GM21576 (cell line): ENCODE data around the gene KPNA6.

Experiments
- ATAC-seq: cut with Tn5 transposase; IDR thresholded peaks from one replicate; pipeline ENCODE4 v1.9.1; 2021; ENCODE audit warnings: mild to moderate bottlenecking, moderate library complexity; ENCODE audit not compliant: unreplicated experiment

The KPNA6 gene

DNA sequence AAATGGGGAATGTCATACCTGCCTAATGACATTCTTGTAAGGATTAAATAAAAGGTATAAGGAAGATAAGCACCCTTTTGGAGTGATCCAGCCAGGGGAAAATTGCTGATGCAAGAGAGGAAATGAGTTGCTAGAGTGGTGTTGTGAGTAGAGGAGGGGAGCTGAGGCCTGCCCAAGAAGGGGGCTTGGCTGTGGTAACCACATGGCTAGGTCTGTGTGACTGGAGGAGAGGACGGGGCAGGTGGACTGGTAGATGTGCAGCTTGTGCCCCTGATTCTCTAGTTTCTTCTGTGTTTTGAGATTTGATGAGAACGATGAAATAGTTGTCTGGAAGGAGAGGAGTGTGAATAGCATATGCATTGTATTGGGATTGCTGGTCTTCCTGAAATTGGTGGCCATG, 78.2 kb downstream of the KPNA6 start:
- ATAC-seq = no peak

DNA sequence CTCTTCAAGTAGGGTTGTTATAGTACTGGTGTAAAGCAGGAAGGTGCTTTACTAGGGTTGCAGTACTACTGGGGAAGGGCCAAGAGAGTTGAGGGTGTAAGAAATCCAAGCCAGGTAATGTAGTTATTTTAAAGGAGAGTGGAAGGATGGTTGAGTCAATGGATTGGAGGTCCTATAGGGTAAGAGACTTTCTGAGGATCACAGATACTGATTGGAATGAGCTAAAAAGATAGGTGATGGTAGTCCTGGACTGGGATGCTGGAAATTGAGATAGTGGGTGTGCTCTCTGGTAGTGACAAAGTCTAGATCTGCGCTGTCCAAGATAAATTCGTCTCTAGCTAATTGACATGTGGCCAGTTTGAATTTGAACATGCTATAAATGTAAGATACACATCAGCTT, 78.6 kb downstream of the KPNA6 start:
- no peak for ATAC-seq

DNA sequence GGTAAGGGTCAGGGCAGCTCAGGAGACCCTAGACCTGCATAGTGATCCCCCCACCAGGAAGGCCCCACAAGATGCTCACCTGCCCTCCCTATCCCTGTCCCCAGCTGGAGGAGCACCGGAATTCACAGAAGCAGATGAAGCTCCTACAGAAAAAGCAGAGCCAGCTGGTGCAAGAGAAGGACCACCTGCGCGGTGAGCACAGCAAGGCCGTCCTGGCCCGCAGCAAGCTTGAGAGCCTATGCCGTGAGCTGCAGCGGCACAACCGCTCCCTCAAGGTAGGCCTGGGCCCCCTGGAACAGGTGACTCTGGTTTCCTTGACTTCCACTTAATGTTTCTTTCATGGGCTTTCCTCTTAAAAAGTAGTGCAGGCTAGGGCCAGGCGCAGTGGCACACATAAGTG, 80.0 kb downstream of the KPNA6 start:
- no peak for ATAC-seq

DNA sequence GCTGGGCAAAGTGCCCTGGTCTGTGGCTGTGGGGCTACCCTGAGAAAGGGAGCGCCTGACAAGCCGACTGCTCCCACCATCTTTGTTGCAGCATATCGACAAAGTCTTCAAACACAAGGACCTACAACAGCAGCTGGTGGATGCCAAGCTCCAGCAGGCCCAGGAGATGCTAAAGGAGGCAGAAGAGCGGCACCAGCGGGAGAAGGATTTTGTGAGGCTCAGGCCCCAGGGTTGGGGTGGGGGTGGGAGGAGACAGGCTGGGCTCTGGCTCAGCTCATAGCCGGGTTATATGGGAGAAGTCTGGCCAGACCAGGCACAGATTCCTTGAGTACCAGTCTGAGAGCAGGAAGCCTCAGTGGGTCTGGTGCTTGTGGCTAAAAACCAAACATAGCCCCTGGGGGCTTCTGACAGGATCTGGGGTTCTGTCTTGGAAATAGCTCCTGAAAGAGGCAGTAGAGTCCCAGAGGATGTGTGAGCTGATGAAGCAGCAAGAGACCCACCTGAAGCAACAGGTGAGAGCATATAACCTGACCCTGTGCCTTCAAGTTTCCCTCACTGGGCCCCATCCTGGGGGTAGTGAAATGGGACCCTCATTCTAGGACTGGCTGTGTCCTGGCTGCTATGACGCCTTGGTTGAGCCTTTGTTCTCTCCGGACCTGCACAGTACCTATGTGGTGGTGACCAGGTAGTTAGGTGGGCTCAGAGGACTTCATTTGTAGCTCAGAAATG, 84.5 kb downstream of the KPNA6 start:
- no peak for ATAC-seq

DNA sequence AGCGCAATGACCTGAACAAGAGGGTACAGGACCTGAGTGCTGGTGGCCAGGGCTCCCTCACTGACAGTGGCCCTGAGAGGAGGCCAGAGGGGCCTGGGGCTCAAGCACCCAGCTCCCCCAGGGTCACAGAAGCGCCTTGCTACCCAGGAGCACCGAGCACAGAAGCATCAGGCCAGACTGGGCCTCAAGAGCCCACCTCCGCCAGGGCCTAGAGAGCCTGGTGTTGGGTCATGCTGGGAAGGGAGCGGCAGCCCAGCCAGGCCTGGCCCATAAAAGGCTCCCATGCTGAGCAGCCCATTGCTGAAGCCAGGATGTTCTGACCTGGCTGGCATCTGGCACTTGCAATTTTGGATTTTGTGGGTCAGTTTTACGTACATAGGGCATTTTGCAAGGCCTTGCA, 87.1 kb downstream of the KPNA6 start:
- no peak for ATAC-seq

DNA sequence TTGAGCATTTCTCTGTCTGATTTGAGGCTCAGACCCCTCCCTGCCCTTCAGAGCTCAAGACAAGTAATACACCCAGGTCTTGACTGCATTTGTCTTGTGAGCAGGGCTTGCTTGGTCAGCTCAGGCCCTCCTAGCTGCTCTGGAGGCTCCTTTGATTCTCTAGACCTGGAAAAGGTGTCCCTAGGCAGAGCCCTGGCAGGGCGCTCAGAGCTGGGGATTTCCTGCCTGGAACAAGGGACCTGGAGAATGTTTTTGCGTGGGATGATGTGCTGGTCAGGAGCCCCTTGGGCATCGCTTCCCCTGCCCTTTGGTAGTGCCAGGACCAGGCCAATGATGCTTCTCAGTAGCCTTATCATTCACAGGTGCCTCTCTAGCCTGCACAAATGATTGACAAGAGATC, 87.7 kb downstream of the KPNA6 start:
- no peak for ATAC-seq

DNA sequence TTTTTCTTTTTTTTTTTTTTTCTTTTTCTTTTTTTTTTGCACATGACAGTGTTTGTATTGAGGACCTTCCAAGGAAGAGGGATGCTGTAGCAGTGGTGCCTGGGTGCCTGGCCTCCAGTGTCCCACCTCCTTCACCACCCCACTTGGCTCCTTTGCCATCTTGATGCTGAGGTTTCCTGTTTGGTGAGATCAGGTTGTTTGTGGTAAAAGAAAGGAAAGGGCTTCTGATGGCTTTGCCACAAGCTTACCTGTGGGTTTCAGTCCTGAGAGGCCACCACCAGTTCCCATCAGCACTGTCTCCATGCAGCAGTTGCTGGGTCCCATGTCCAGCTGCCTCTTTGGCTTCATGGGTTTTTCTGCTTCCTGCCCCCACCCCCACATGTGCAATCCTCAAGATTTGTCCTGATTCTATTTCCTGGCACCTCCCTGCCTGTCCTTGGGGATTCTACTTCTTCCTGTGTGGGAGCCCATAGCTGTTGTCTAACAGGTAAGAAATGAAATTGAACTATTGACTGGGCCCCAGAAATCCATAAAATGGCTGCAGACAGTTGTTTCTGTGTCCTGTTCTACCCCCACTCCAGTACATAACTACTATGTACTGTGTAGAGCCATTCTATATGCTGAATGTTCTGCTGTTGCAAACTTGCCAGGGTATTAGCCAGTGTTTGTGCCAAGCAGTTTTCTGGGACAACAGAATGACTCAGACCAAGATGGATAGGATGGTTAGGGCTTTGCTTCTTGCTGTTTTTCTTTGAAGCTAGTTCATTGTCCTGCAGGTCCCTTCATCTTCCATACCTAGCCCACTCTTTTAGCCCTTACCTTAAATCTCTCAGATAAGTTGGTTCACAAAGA, 88.3 kb downstream of the KPNA6 start:
- ATAC-seq = no peak

DNA sequence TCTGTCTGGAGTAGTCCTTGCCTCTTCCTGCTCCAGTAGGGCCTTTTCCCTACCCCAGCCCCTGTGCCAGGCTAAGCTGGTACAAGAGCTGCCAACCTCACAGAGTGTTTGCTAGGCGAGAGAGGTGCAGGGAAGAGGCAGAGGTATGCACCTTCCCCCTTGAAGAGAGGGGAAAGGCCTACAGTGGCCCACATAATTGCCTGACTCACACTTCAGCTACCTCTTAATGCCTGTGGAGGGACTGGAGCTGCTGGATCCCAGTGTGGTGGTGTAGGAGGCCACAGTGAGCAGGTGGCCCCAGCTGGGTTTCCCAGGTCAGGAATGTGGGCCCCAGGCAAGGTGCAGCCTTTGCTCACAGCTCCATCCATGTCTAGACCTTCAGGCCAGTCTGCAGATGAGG, 89.2 kb downstream of the KPNA6 start:
- no peak for ATAC-seq

DNA sequence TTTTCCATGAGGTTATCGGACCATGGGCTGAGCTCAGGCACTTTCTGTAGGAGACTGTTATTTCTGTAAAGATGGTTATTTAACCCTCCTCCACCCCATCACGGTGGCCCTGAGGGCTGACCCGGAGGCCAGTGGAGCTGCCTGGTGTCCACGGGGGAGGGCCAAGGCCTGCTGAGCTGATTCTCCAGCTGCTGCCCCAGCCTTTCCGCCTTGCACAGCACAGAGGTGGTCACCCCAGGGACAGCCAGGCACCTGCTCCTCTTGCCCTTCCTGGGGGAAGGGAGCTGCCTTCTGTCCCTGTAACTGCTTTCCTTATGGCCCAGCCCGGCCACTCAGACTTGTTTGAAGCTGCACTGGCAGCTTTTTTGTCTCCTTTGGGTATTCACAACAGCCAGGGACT, 90.0 kb downstream of the KPNA6 start:
- ATAC-seq = no peak

DNA sequence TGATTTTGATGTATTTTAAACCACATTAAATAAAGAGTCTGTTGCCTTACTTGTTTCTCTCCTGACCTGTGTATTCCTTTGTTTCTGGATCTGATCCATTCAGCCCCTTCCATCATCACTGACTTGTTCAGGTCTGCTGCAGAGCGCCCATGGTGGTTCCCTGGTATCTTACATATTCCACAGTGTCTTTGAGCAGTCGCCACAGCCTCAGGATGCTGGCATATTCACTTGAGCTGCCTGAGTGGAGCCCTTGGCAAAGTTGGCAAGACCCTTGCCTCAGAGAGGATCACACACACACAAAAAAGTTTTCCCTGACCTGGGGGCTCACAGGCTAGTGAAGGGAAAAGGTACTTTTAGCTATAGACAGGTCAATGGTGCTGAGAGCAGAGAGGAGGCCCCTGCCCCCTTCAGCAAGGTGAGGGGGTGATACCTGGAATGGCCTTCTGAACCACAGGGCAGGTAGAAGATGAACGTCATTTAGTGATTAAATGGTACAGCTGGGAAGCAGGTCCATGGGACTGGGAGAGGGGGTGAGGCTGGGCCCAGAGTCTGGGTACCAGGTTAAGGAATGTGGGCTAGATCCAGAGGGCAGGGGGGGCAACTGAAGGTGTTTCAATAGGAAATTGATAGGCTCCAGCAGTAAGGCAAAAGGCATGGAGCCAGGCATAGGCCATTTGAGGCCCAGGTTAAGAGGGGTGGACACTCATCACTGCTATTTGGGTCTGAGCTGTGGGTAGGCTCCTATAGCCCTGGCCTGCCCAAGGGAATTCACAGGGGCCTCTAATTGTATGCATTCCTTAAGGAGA, 90.6 kb downstream of the KPNA6 start:
- no peak for ATAC-seq

DNA sequence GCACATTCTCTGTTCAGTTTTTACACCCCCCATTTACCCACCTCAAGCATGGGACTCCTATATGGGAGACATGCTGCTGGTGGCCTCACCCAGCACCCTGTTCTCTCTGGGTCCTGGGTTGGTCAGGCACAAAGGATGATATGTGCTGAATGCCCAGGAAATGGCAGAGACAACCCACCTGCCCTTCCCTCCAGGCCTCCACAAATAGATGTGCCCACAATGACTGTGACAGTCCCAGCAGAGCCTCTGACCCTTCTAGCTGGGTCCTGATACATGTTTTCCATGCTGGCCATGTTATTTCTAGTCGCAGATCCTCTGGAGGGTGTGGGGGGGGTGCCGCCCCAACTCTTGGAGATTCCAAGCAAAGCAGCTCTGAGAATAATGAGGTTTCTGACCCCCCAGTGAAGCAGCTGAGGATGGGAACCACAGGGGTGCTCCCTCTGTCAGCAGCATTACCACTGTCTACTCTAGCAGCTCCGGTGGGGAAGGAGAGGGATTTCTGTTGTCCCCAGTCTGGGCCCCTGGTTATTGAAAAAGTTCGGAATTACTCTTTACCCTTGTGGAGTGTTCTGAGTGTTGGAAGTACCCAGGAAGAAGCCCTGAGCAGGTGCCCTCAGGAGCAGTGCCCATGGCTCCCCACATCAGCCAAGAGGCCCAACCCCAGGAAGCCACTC, 91.3 kb downstream of the KPNA6 start:
- no peak for ATAC-seq

DNA sequence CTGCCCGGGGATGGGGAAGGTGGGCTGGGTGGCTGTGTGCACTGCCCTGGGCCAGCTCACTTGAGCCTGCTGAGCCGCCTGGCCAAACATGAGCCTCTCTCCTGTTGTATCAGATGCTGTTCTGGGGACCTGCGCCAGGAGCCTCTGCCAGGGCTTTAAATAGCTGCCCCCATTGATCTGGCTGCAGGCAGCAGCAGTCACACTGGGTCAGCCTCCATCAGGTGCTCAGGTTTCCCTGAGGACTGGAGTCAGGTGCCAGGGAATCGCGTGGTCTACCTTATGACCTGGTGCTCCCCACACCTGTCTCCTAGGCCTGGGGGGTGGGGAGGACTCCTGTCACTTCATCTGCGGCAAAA, 91.8 kb downstream of the KPNA6 start:
- ATAC-seq = no peak

DNA sequence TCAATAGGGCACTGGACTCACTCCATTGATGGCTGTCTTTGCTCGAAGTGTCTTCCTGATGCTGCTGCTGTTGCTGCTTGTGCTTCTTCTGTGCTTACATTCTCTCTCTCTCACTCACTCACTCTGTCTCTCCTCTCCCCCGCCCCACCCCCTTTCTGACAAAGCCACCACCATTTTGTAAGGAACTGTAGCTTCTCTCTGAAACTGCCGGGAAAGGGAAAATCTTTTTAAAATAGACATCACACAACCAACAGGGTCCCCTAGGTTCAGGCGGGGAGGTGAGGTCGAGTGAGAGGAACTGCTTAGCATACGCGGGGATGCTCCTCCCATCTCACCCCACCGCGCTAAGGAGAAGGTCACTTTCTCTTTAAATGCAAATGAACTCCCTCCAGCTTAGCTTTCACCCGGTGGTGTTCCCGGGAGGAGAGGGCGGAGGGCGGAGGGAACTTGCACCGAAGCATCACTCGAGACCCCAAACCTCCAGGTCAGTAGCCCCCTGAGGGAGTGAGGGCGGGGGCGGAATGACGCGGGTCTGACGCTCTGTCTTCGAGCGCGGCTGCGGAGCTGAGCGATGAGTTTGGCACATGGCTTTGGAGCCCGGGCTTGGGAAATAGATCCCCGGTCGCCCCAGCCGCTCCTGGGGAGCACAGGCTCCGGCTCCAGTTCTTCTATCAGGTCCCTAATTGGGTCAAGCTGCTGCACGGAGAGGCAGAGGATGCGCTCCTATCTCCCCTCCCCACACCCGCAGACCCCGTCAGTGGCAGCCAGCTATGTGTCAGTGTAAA, 92.6 kb downstream of the KPNA6 start, which contains the start of gene CCDC28B:
CCDC28B (plus strand) TSS at position 370 of the 785 bp plus-strand sequence. CDS start 1,341 bp downstream, outside the sequence.
- no peak for ATAC-seq

DNA sequence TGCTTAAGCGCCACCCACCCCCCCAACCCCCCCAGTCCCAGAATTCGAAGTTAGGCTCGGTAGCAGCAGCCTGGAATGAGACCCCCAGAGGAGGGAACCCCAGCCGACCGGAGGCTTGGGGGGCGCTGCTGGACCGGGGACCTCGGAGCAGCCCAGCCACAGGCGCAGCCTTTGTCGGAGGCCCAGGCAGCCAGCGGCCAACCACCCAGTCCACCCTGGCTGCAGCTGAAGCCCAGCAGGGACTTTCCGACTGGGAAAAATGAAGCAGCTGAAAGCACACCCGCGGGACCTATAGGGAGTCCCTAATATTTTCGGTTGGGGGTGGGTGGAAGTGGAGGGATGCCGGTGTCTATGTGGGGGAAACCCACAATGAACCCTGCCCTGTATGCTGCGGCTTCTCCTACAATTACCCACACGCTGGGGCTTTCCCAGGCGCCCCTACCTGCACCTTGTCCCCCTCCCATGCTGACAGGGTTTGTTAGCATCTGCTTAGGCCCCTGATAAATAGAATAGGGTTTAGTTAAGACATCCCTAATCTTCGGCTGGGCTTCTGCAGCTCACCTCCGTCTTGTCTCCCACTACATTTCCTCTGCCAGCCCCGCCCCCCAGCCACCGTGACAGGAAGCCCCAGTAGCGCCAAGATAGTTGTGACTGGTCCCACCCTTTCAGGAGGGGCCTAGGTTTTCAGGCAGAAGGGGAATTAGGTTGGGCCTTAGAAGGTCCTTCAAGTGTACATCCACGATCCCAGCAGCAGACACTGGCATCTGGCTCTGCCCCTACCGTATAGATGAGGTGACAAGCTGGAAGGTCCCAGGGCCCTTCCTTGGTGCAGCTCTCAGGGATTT, 93.4 kb downstream of the KPNA6 start:
- ATAC-seq = no peak

DNA sequence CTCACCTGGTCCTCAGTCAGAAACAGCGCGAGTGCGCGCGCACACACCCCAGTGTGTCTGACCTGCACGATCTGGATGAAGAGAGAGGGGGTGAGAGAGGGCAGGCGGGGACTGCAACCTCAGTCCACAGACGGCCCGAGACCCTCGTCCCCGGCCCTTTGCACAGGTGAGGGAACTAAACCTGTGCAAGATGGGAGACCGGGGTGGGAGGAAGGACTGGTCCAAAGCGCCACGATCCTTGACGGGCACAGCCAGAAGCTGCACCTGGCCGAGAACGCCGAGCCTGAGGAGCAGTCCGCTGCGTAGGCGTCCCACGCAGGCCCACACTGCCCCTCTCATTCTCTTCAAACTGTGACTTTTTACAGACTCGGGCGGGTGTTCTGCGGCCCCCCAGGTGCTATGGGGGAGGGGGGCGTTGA, 97.1 kb downstream of the KPNA6 start:
- no peak for ATAC-seq

DNA sequence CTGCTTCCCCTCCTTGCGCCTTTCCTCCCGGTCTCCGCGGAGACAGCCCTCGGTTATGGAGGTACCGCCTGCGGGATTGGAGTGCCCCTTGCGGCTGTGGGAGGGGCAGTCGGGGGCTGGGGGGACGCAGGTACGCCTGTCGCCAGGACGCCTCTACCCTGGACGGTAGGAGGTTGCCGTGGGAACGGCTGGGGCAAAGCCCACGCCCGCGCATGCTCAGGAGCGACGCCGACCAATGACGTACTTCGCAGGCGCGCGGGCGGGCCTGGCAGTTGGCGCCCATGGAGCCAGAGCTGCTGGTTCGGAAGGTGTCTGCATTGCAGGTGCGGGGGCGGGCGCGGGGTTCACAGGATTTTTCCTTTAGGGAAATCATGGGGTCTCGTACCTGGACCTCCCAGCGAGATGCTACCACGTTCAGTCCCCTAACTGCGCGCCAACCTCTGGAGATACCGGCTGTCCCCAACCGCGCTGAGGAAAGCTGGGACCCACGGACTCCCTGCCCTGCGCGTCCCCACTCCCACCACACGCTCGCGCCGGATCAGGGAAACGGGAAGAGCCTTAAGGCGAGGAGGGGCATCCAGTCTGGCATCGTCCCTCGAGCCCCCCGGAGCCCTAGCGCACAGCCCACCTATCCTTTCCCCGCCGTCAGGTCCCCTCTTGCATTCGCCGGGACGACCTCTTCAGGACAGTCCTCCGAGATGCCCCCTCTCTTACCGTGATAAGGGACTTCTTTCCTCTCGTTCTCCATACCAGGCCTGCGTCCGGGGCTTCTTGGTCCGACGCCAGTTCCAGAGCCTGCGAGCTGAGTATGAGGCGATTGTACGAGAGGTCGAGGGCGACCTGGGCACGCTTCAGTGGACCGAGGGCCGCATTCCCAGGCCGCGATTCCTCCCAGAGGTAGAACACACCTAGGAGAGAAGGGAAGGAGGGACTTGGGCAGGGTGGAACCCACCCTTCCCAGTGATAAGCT, 97.8 kb downstream of the KPNA6 start, which contains the start of gene IQCC:
IQCC (plus strand) TSS at position 271 of the 970 bp plus-strand sequence; CDS start at position 282, 11 bp downstream.
- ATAC-seq = no peak

DNA sequence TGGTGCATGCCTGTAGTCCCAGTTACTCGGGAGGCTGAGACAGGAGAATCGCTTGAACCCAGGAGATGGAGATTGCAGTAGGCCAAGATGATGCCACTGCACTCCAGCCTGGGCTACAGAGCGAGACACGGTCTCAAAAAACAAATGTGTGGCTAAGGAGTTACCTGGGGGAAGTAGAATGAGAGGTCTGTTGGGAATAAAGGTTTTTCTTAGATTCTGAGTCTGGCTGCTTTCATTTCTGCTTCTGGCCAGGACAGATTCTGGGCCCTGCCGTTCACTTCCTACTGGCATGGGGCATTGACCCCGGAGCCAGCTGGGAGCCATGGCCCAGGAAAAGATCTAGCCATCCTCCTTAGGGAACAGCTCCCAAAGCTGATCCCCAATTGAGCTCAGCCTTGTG, 100.6 kb downstream of the KPNA6 start:
- no peak for ATAC-seq

DNA sequence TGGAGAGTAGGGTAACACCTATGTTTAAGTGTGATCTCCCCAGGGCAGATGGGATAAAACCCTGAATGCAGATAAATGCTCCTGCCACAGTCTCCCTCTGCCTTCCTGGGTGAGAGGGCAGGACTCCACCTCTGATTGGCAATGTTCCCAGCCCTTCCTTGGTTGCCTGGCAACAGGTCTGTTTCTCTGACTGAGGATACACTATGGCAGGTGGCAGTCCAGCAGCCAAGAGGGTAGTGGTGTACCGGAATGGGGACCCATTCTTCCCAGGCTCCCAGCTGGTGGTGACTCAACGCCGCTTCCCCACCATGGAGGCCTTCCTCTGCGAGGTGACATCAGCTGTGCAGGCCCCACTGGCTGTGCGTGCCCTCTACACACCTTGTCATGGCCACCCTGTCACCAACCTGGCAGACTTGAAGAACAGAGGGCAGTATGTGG, 101.1 kb downstream of the KPNA6 start, which contains the start of gene DCDC2B:
DCDC2B (plus strand) TSS at position 199 of the 438 bp plus-strand sequence; CDS start at position 204, 5 bp downstream.
- no peak for ATAC-seq
